VCaP (cell line): ENCODE results near the gene KRT76.

Experiments used
- H3K27ac ChIP-seq: fragments of 450-650 bp; 2 replicates; pipeline ENCODE4 v1.5.1; 2017
- CTCF ChIP-seq: fragments of 450-650 bp; conservative IDR thresholded peaks from 2 replicates; pipeline ENCODE4 v1.5.1; 2017; ENCODE audit warnings: mild to moderate bottlenecking, moderate library complexity

The KRT76 gene

GRCh38 chr12:52794479-52795331 is 17.6 kb upstream of the KRT76 start:
- H3K27ac ChIP-seq, result no peak overlapping the region
- TF ChIP-seq CTCF, result no peak

- TF ChIP-seq CTCF, result no peak
- no peak overlapping the region for H3K27ac ChIP-seq
These were observed 15.3 kb upstream of the KRT76 start for GRCh38 chr12:52792185-52793029.

DNA sequence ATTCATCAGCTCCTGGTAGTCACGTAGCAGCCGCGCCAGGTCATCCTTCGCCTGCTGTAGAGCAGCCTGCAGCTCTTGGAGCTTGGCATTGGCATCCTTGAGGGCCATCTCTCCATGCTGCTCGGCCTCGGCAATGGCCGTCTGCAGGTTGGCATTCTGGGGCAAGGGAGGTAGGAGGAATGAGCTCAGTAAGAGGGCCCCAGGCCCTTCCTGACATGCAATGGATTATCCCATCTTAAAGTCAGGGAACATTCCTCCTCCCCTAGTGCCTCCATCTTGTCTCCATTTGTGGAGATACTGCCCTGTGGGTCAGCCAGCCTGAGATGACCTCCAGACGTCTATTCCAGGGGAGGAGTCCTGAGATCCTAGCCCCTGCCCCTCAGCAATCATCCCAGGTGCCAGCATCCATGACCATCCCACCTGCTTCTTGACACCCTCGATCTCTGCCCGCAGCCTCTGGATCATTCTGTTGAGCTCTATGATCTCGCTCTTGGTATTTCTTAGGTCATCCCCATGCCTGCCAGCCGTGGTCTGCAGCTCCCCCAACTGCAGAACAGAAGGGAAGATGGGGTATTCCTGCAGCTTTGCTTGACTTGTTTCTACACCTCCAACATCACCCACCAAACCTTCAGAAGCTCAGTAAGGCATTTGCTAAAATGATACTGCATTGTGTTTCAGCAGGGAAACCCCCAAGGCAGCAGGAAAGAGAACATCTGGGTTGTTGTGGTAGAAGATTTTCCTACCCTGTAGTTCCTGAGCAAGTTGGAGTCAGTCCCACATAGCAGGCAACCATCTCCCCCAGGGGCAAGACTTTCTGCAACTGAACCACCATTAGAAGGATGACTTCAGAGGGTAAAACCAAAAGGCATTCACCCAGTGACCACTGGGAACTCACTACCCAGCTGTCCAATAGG is 14.4 kb upstream of the KRT76 start:
- H3K27ac ChIP-seq, result no peak overlapping the region
- TF ChIP-seq CTCF, result no peak

GRCh38 chr12:52790427-52791270 is 13.5 kb upstream of the KRT76 start:
- no peak overlapping the region for H3K27ac ChIP-seq

DNA sequence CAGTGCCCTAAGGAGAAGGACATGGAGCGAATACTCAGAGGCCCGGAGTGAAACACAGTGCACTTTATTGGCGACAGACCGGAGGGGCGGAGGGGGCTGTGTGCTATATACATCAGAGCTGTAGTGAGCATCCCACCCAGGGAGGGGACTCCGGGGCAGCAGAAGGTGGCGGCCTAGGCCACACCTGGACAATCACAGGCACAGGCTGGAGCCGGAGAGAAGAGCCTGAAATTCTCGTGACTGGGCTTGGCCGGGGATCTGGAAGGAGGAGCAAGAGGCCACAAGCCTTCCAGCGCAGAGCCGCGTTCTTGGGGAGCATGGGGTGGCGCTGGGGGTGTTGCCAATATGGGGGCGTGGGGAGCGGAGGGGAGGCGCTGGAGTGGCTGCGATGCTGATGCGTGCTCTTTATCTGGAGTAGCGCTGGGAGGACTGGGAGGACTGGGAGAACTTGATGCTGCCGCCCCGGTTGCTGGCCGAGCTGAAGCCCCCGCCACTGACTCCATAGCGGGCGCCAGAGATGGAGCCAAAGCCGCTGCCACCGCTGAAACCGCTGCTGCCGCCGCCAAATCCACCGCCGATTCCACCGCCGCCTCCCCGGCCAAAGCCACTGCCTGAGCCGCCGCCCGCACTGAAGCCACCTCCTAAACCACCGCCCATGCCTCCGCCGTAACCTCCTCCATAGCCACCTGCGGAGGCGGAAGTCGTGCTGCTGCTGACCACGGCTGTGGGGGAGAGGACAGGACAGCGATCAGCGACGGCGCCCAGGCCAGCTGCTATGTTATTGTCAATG is 12.7 kb upstream of the KRT76 start:
- TF ChIP-seq CTCF, result no peak
- H3K27ac ChIP-seq, result no peak overlapping the region

More at GRCh38 chr12:52790427-52791270, 13.5 kb upstream of the KRT76 start:
- no peak for TF ChIP-seq CTCF
